CD14-positive monocyte (primary cell): ENCODE results near the gene CHST12. TPM values are rescaled to one million over a fixed set of nuclear protein-coding genes. Genes with fewer than 3 reads are reported as not detected.

ENCODE experiments used
- DNase-seq, 3 donors: peaks; one replicate each; pipeline ENCODE4 v3.0.0-alpha.2; 2011 to 2022
- H2AFZ ChIP-seq: 2 replicates; pipeline ENCODE4 v1.6.0; 2012; ENCODE audit warnings: mild to moderate bottlenecking, low read depth, low read length, inconsistent platforms; ENCODE audit not compliant: insufficient read depth, poor library complexity, severe bottlenecking
- H3K27ac ChIP-seq, 2 donors: 1 replicate in 1 of 2; 2 replicates in 1 of 2; pipeline ENCODE4 v1.5.1; 2012 to 2013; ENCODE audit warnings: low read length in 2 of 2, control low read depth in 1 of 2, inconsistent platforms in 1 of 2, low read depth in 1 of 2, mild to moderate bottlenecking in 1 of 2
- H3K27me3 ChIP-seq, 2 donors: one replicate each; pipeline versions ENCODE4 v1.6.0 to v1.6.1; 2011 to 2013; ENCODE audit warnings: low read length in 2 of 2; ENCODE audit not compliant: control insufficient read depth in 2 of 2, insufficient read depth in 2 of 2
- H3K36me3 ChIP-seq, 2 donors: replicated peaks in 1 of 2; 1 replicate in 1 of 2; 2 replicates in 1 of 2; pipeline versions ENCODE4 v1.5.1 to v1.6.1; 2012 to 2013; ENCODE audit warnings: low read length in 2 of 2, control low read depth in 1 of 2, inconsistent platforms in 1 of 2, mild to moderate bottlenecking in 1 of 2; ENCODE audit not compliant: insufficient read depth in 2 of 2, control insufficient read depth in 1 of 2
- H3K4me1 ChIP-seq, 2 donors: 1 replicate in 1 of 2; 2 replicates in 1 of 2; pipeline versions ENCODE4 v1.5.1 to v1.6.1; 2012 to 2013; ENCODE audit warnings: low read length in 2 of 2, control low read depth in 1 of 2, inconsistent platforms in 1 of 2, mild to moderate bottlenecking in 1 of 2, moderate library complexity in 1 of 2; ENCODE audit not compliant: insufficient read depth in 2 of 2, control insufficient read depth in 1 of 2
- H3K4me2 ChIP-seq: replicated peaks from 2 replicates; pipeline ENCODE3; 2012; ENCODE audit warnings: low read length, moderate library complexity, mild to moderate bottlenecking; ENCODE audit not compliant: poor library complexity, severe bottlenecking; ENCODE audit errors: extremely low read depth
- H3K4me3 ChIP-seq, 3 experiments: fragments of 200-600 bp in 1 of 3; sonication (generic) in 1 of 3; replicated peaks in 1 of 3; 1 replicate in 2 of 3; 2 replicates in 1 of 3; pipeline ENCODE4 v1.5.1; 2011 to 2013; ENCODE audit warnings: low read length in 3 of 3, mild to moderate bottlenecking in 3 of 3, control low read depth in 2 of 3, low read depth in 2 of 3, inconsistent platforms in 1 of 3, moderate library complexity in 1 of 3
- H3K79me2 ChIP-seq: 2 replicates; pipeline ENCODE4 v1.6.0; 2012; ENCODE audit warnings: mild to moderate bottlenecking, control low read depth, inconsistent platforms, low read length, moderate library complexity; ENCODE audit not compliant: insufficient read depth
- H3K9ac ChIP-seq: 2 replicates; pipeline ENCODE4 v1.6.0; 2017; ENCODE audit warnings: low read length, mild to moderate bottlenecking; ENCODE audit not compliant: insufficient read depth, poor library complexity, severe bottlenecking
- H3K9me3 ChIP-seq, 2 donors: replicated peaks in 1 of 2; 1 replicate in 1 of 2; 2 replicates in 1 of 2; pipeline versions ENCODE4 v1.5.1 to v1.6.1; 2012 to 2013; ENCODE audit warnings: low read length in 2 of 2, control low read depth in 1 of 2; ENCODE audit not compliant: control insufficient read depth in 1 of 2, insufficient read depth in 1 of 2
- H4K20me1 ChIP-seq: 2 replicates; pipeline ENCODE4 v1.6.0; 2012; ENCODE audit warnings: mild to moderate bottlenecking, low read length, control low read depth, moderate library complexity; ENCODE audit not compliant: insufficient read depth
- H3K27ac Mint-ChIP-seq, 7 donors: one replicate each; pipeline ENCODE4 v1.8.0; 2020; ENCODE audit warnings: mild to moderate bottlenecking in 7 of 7, mixed read lengths in 7 of 7, moderate library complexity in 6 of 7, inconsistent platforms in 2 of 7
- H3K27me3 Mint-ChIP-seq, 3 donors: one replicate each; pipeline ENCODE4 v1.8.0; 2021 to 2022; ENCODE audit warnings: low read depth in 3 of 3, mild to moderate bottlenecking in 3 of 3, mixed read lengths in 3 of 3, moderate library complexity in 3 of 3, inconsistent platforms in 1 of 3
- H3K36me3 Mint-ChIP-seq, 2 donors: one replicate each; pipeline ENCODE4 v1.8.0; 2020; ENCODE audit warnings: mixed read lengths in 2 of 2, inconsistent platforms in 1 of 2, mild to moderate bottlenecking in 1 of 2
- H3K4me1 Mint-ChIP-seq: one replicate; pipeline ENCODE4 v1.8.0; 2020; ENCODE audit warnings: mild to moderate bottlenecking, mixed read lengths
- H3K4me3 Mint-ChIP-seq, 2 donors: one replicate each; pipeline ENCODE4 v1.8.0; 2020; ENCODE audit warnings: mild to moderate bottlenecking in 2 of 2, mixed read lengths in 2 of 2, moderate library complexity in 1 of 2
- H3K9me3 Mint-ChIP-seq, 7 donors: one replicate each; pipeline ENCODE4 v1.8.0; 2020 to 2022; ENCODE audit warnings: mixed read lengths in 7 of 7, mild to moderate bottlenecking in 6 of 7, moderate library complexity in 6 of 7, inconsistent platforms in 2 of 7
- WGBS: methylation state at CpG from one replicate; pipeline ENCODE4 v1.1.5; 2013; ENCODE audit warnings: missing lambda C conversion rate; ENCODE audit not compliant: insufficient coverage; 5-methylcytosine and 5-hydroxymethylcytosine counted together
- intact Hi-C, 2 donors: fragments of 100-400 bp; cut with micrococcal nuclease; formaldehyde crosslinking; loops; one replicate each; pipeline versions ENCODE4 v1.15.0 to v1.15.1; 2023
- polyA plus RNA-seq, 3 donors: library from polyadenylated mRNA; depleted of rRNA in 1 of 3; unstranded in 2 of 3; stranded (reverse) in 1 of 3; fragments of 300-500 nt in 2 of 3; fragments of >200 nt in 1 of 3; fragmentation: Illumina TruSeq in 2 of 3; gene quantifications; 1 replicate in 2 of 3; 2 replicates in 1 of 3; pipeline ENCODE4 v1.2.3, GENCODE V29; 2012 to 2021
- TF ChIP-seq, protein P1 (sequence below): fragments of 200-600 bp; IDR thresholded peaks from one replicate; pipeline ENCODE4 v1.8.0; 2022; ENCODE audit warnings: antibody characterized with exemption, mild to moderate bottlenecking

CHST12 gene
- polyA plus RNA-seq, 3 donors, result 5.8 to 10.6 (median 7.5) TPM

DNA sequence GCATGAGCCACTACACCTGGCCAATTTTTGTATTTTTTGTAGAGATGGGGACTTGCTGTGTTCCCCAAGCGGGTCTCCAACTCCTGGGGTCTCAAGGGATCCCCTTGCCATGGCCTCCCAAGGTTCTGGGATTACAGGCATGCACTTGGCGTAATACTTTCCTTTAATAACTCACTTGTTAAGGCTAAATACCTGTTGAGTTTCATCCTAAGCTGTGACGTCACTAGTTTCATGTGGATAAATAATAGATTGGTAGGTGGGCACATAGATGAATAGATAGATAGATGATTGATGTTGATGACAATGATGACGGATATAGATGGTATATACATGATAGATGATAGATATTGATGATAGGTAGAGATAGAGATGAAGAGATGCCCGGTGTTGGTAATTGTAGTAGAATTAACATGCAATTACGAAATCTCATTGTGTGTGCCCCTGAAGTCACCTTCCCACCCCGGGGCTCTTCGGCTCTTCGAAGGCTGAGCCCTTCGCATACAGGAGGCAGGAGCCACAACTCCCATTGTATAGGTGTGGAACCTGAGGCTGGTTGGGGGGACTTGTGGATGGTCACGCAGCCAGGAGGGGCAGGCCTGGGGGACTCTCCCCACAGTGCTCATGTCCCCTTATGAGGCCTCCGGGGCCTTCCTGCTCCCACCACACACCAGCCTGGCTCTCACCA is 70.2 kb downstream of the CHST12 start:
- WGBS, result 79% methylated on average over 2 of the region's 12 CpGs
- Histone ChIP-seq H2AFZ (no peak overlapping the region), H3K9me3 (no peaks in the 10 kb centered on the region), H3K4me2 (no peak overlapping the region), H3K4me1 (peaks cover 34 to 44% of the 10 kb centered on the region in 2 donors), H3K4me3 (no peak overlapping the region), H3K27me3 (peaks cover 0 to 8% of the 10 kb centered on the region in 2 donors), H4K20me1 (no peaks in the 10 kb centered on the region), H3K79me2 (no peaks in the 10 kb centered on the region), H3K9ac (no peak overlapping the region), H3K27ac (no peak overlapping the region), H3K36me3 (no peaks in the 10 kb centered on the region)
- Mint-ChIP-seq H3K27ac (no peak overlapping the region), H3K4me1 (peaks cover 37% of the 10 kb centered on the region), H3K9me3 (peaks cover 0 to 3% (median 0%) of the 10 kb centered on the region in 7 donors), H3K36me3 (no peaks in the 10 kb centered on the region), H3K4me3 (no peak overlapping the region), H3K27me3 (peaks cover 13 to 32% (median 17%) of the 10 kb centered on the region in 3 donors)
- TF ChIP-seq, protein P1, sequence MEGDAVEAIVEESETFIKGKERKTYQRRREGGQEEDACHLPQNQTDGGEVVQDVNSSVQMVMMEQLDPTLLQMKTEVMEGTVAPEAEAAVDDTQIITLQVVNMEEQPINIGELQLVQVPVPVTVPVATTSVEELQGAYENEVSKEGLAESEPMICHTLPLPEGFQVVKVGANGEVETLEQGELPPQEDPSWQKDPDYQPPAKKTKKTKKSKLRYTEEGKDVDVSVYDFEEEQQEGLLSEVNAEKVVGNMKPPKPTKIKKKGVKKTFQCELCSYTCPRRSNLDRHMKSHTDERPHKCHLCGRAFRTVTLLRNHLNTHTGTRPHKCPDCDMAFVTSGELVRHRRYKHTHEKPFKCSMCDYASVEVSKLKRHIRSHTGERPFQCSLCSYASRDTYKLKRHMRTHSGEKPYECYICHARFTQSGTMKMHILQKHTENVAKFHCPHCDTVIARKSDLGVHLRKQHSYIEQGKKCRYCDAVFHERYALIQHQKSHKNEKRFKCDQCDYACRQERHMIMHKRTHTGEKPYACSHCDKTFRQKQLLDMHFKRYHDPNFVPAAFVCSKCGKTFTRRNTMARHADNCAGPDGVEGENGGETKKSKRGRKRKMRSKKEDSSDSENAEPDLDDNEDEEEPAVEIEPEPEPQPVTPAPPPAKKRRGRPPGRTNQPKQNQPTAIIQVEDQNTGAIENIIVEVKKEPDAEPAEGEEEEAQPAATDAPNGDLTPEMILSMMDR, result no peak
- intact Hi-C loops, result loop anchor here (10.0 kb wide), 2 partner anchors 81 to 91 kb away; partner anchors contain the start of genes BRAT1 (in 1 of the 2) and IQCE (in 1 of the 2)
- peak in 1 of 3 donors; percentile 3 for DNase-seq

DNA sequence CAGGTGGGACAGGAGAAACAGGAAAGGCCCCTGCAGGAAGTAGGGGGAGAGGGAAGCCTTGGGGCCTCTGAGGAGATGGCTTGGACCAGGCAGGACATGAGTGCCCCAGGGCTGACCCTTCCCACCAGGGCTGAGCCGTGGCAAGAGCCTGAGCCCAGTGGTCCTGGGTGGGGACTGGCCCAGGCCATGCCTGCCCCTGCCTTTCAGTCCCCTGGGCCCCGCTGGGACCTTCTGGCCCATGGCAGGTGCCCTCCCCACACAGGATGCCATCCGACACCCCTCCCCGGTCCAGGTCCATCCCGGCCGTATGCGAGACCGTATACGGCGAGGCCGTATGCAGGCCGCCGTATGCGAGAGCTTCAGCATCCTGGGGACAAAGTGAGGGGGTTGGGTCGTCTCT is 70.8 kb downstream of the CHST12 start:
- no peak overlapping the region for H3K27ac ChIP-seq
- H3K27me3 Mint-ChIP-seq, result peaks cover 13 to 38% (median 17%) of the 10 kb centered on the region in 3 donors
- H3K27ac Mint-ChIP-seq, result no peak overlapping the region
- H3K4me1 ChIP-seq, result peaks cover 28 to 39% of the 10 kb centered on the region in 2 donors
- DNase-seq, result no peak
- no peak overlapping the region for H3K4me2 ChIP-seq
- WGBS, result 88% methylated on average over 12 of the region's 15 CpGs
- H3K36me3 ChIP-seq, result no peaks in the 10 kb centered on the region
- H3K4me3 Mint-ChIP-seq, result no peak overlapping the region
- TF ChIP-seq, protein P1, result no peak
- intact Hi-C loops, result loop anchor here (10.0 kb wide), 2 partner anchors 81 to 91 kb away; partner anchors contain the start of genes BRAT1 (in 1 of the 2) and IQCE (in 1 of the 2)
- H3K9ac ChIP-seq, result no peak overlapping the region
- H3K27me3 ChIP-seq, result peaks cover 0 to 10% of the 10 kb centered on the region in 2 donors
- peaks cover 0 to 3% (median 0%) of the 10 kb centered on the region in 7 donors for H3K9me3 Mint-ChIP-seq
- no peak overlapping the region for H3K4me3 ChIP-seq
- H3K36me3 Mint-ChIP-seq, result no peaks in the 10 kb centered on the region
- H4K20me1 ChIP-seq, result no peaks in the 10 kb centered on the region
- no peaks in the 10 kb centered on the region for H3K79me2 ChIP-seq
- H3K4me1 Mint-ChIP-seq, result peaks cover 36% of the 10 kb centered on the region
- H2AFZ ChIP-seq, result no peak overlapping the region
- no peaks in the 10 kb centered on the region for H3K9me3 ChIP-seq
